Upper lobe of left lung (tissue), 4 donors: Measurements from ENCODE around the gene RABL6.

Experiments
- POLR2A ChIP-seq, 4 donors: fragments of 450-650 bp; IDR thresholded peaks; one replicate each; pipeline ENCODE4 v1.5.1; 2016 to 2017; ENCODE audit warnings: antibody characterized with exemption in 4 of 4, mild to moderate bottlenecking in 2 of 4
- POLR2AphosphoS5 ChIP-seq, 2 donors: sonication (generic); formaldehyde crosslinking; IDR thresholded peaks; one replicate each; pipeline ENCODE4 v1.5.1; 2017; ENCODE audit warnings: antibody characterized with exemption in 2 of 2

GRCh38 chr9:136784249-136784996 lies 23.3 kb upstream of the RABL6 start:
- no peak for TF ChIP-seq POLR2A (IDR thresholded peaks at IDR 0.05)
- TF ChIP-seq POLR2AphosphoS5 (IDR thresholded peaks at IDR 0.05), result no peak
